ENCODE data around the gene SMLR1. TPM values are rescaled to one million over a fixed set of nuclear protein-coding genes. Genes with fewer than 3 reads are reported as not detected.

SMLR1 gene
- total RNA-seq, 4 donors from 2014 or later, result not detected

- no peak overlapping the region for H3K4me3 ChIP-seq (ENCODE audit: low read depth, poor library complexity, severe bottlenecking)
- TF ChIP-seq POLR2A (IDR thresholded peaks at IDR 0.05) (no peak), CTCF (IDR thresholded peaks at IDR 0.05) (no peak)
- 58 to 67% methylated on average over 4 of the region's 4 CpGs for WGBS, 2 donors
- intact Hi-C loops (cut with DNase I; ENCODE audit: low total_unique reads), result loop anchor here (10.0 kb wide), 1 partner anchor 516 kb away; no protein-coding TSS in a partner anchor
- DNase-seq (ENCODE audit: low spot score in 2 of 2), result no peak
Measured at GRCh38 chr6:130841128-130841728, 14.0 kb downstream of the SMLR1 start.

GRCh38 chr6:130843575-130844320, 16.5 kb downstream of the SMLR1 start:
- DNase-seq (ENCODE audit: low spot score in 2 of 2), result no peak
- TF ChIP-seq POLR2A (IDR thresholded peaks at IDR 0.05), result no peak
- no peak for TF ChIP-seq CTCF (IDR thresholded peaks at IDR 0.05)
- intact Hi-C loops (cut with DNase I; ENCODE audit: low total_unique reads), result loop anchor here (10.0 kb wide), 1 partner anchor 519 kb away; no protein-coding TSS in a partner anchor
- 77 to 88% methylated on average over 3 of the region's 3 CpGs for WGBS, 2 donors
- no peak overlapping the region for H3K4me3 ChIP-seq (ENCODE audit: low read depth, poor library complexity, severe bottlenecking)

- intact Hi-C loops (cut with DNase I; ENCODE audit: low total_unique reads), result loop anchor here (10.0 kb wide), 1 partner anchor 522 kb away; no protein-coding TSS in a partner anchor
- TF ChIP-seq CTCF (IDR thresholded peaks at IDR 0.05) (no peak), POLR2A (IDR thresholded peaks at IDR 0.05) (no peak)
- H3K4me3 ChIP-seq (ENCODE audit: low read depth, poor library complexity, severe bottlenecking), result no peak overlapping the region
- no peak for DNase-seq (ENCODE audit: low spot score in 2 of 2)
- WGBS, 2 donors, result 88 to 89% methylated on average over 1 of the region's 1 CpG
Measured at GRCh38 chr6:130846501-130846900, 19.3 kb downstream of the SMLR1 start.

- 67 to 69% methylated on average over 7 of the region's 7 CpGs for WGBS, 2 donors
- TF ChIP-seq CTCF (IDR thresholded peaks at IDR 0.05) (no peak), POLR2A (IDR thresholded peaks at IDR 0.05) (no peak)
- H3K4me3 ChIP-seq (ENCODE audit: low read depth, poor library complexity, severe bottlenecking), result no peak overlapping the region
- intact Hi-C loops (cut with DNase I; ENCODE audit: low total_unique reads), result loop anchor here (10.0 kb wide), 1 partner anchor 522 kb away; no protein-coding TSS in a partner anchor
- DNase-seq (ENCODE audit: low spot score in 2 of 2), result no peak
Measured at GRCh38 chr6:130847001-130847910, 20.1 kb downstream of the SMLR1 start.

- WGBS, 2 donors, result 77 to 82% methylated on average over 2 of the region's 2 CpGs
- no peak for DNase-seq (ENCODE audit: low spot score in 2 of 2)
- TF ChIP-seq POLR2A (IDR thresholded peaks at IDR 0.05) (no peak), CTCF (IDR thresholded peaks at IDR 0.05) (no peak)
- intact Hi-C loops (cut with DNase I; ENCODE audit: low total_unique reads), result loop anchor here (10.0 kb wide), 1 partner anchor 524 kb away; no protein-coding TSS in a partner anchor
- H3K4me3 ChIP-seq (ENCODE audit: low read depth, poor library complexity, severe bottlenecking), result no peak overlapping the region
Measured at GRCh38 chr6:130848945-130849344, 21.7 kb downstream of the SMLR1 start.

All from lower leg skin (tissue), 4 donors.